NCI-H1048 (cell line): ENCODE data around the gene NHLRC4.

Source experiments
- DNase-seq: peaks from one replicate; lab custom pipeline; 2025; lab: John Stamatoyannopoulos, UW

Gene NHLRC4

GRCh38 chr16:565419-566330 is 1.1 kb upstream of the NHLRC4 start:
- DNase-seq, result no peak

- no peak for DNase-seq
Measured at GRCh38 chr16:567373-568256, 810 bp downstream of the NHLRC4 start.

GRCh38 chr16:568401-569258 is 1.8 kb downstream of the NHLRC4 start:
- no peak for DNase-seq

- DNase-seq, result no peak
Measured at GRCh38 chr16:569445-570254, 2.8 kb downstream of the NHLRC4 start, which contains the start of gene PIGQ. Gene PIGQ (plus strand): TSS chr16:569968. CDS start chr16:574075, 4,107 bp downstream.

- DNase-seq, result no peak
Measured at GRCh38 chr16:572865-573650, 6.3 kb downstream of the NHLRC4 start.

GRCh38 chr16:574021-574760 is 7.4 kb downstream of the NHLRC4 start:
- no peak for DNase-seq

- no peak for DNase-seq
Measured at GRCh38 chr16:575354-576196, 8.8 kb downstream of the NHLRC4 start.

GRCh38 chr16:576197-576822 is 9.5 kb downstream of the NHLRC4 start:
- DNase-seq, result no peak

- DNase-seq, result no peak
Measured at GRCh38 chr16:576823-577201, 10.0 kb downstream of the NHLRC4 start.

- no peak for DNase-seq
Measured at GRCh38 chr16:577796-578195, 11.0 kb downstream of the NHLRC4 start.

- DNase-seq, result no peak
Measured at GRCh38 chr16:578232-578869, 11.5 kb downstream of the NHLRC4 start.

GRCh38 chr16:578870-579405 is 12.1 kb downstream of the NHLRC4 start:
- DNase-seq, result no peak

GRCh38 chr16:580141-580945 is 13.5 kb downstream of the NHLRC4 start:
- DNase-seq, result no peak

GRCh38 chr16:580946-581498 is 14.2 kb downstream of the NHLRC4 start:
- DNase-seq, result no peak

GRCh38 chr16:582218-582613 is 15.4 kb downstream of the NHLRC4 start:
- no peak for DNase-seq
